GM12872 (cell line): ENCODE results near the gene PTPN20.
A peak's percentile ranks its signal among the peaks of the same experiment; 100 is the strongest.

Experiments used
- CTCF ChIP-seq: IDR thresholded peaks from 3 replicates; pipeline ENCODE4 v1.5.1; 2011; ENCODE audit warnings: low read depth, mild to moderate bottlenecking, low read length, moderate library complexity; ENCODE audit not compliant: insufficient read depth

Gene PTPN20

GRCh38 chr10:47045331-47045861, 134.2 kb downstream of the PTPN20 start:
- no peak for TF ChIP-seq CTCF

DNA sequence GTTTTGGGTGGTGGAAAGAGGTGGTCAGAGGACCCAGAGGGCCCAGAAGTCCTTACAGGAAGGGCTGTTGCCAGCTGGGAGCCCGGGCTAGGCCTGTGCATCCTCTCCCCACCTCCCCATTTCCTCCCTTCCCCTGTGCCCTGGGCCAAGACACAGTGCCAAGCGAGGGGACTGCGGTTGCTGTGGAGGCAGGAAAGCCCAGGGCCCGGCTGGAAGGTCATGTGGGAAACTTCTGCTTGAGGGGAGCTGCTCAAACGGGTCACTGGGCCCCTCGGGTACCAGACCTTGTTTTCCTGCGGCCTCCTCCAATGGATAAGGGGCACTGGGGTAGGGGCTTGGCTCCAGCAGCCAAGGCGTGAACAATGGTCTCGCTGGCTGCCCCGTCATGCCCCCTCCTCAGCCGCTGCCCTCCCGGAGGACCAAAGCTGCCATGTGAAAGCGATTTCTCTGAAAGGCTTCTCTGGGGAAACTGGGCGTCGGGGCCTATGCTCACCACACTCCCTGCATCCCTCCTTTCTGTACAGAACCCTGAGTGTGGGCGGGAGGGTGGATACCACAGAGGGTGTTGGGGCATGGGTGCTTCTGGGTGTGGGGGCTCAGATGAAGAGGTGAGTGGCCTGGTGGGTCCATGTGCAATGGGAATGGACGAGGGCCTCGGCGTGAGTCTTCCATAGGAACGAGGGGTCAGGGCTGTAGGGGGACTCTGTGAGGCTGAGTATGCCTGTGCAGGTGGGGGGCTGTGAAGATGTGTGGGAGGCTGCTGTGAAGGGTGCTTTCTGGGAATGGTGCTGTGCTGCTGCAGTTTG, 135.3 kb downstream of the PTPN20 start:
- TF ChIP-seq CTCF = no peak

DNA sequence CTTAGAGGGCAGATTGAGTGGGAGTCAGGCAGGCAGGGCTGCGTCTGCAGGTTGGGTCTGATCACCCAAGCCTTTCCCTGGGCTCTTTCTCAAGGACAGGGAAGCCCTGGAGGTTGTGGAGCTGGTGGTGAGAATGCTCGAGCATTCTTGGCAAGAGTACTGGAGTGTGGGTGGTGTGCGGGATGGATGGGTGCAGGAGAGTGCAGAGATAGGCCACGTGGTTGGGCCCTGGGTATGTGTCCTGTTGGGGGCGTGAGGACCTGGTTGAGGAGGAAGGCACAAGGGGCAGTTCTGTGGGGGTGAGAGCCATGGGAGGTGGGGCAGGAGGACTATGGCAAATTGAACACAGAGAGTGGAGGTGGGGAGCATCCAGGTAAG, 135.9 kb downstream of the PTPN20 start:
- TF ChIP-seq CTCF = no peak

DNA sequence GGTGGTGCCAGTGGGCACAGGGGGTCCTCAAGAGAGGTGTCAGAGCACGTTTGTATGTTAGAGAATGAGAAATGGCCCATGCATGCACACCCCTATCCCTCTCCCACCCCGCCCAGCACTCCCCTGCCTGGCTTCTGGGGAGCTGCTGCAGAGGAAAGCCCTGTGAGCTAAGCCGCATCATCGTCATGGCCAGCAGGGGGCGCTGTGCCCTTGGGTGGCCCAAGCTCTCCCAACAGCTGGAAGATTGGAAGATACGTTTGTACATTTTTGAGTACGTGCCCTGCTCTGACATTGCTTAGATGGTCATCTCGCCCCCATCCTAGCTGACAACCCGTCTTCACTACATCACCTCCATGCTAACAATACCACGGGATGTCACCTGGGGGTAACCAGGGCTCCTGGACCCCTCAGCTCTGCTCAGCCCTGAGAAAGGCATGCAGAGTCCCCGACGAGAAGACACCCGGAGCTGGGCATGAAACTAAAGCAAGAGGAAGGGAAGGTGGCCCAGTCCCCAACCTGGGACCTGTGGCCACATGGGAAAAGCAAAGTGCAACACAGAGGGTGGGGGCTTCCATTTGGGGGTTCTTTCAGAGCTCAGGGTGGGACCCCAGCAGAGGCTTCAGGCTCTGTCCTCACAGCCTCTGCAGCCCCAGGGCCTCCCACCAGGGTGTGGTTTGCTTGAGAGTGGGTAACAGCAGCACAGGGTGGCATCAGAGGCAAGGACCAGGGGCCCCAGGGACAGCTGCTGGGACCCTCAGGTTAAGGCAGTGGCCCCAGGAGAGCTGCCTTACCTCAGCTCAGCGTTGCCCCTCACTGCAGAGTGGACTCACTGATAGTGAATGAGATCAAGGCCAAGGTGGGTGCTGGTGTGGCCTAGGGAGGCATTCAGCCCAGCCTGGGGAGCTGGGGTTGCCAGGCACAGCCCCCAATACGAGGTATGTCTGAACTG, 136.6 kb downstream of the PTPN20 start:
- peak; percentile 88 for TF ChIP-seq CTCF

GRCh38 chr10:47048526-47048905, 137.3 kb downstream of the PTPN20 start:
- TF ChIP-seq CTCF = no peak

- no peak for TF ChIP-seq CTCF
Observed at GRCh38 chr10:47049056-47049851, 138.0 kb downstream of the PTPN20 start.
